Spinal cord (tissue), 10 donors: ENCODE data around the gene EYA2. TPM values are rescaled to one million over a fixed set of nuclear protein-coding genes. Genes with fewer than 3 reads are reported as not detected.

Source experiments
- DNase-seq, 6 donors: peaks; one replicate each; pipeline versions ENCODE4 v3.0.0 to v3.0.0-alpha.2; 2013 to 2015; ENCODE audit warnings: low spot score in 6 of 6, low read depth in 4 of 6
- H3K27ac ChIP-seq: one replicate; pipeline ENCODE4 v1.5.1; 2013; ENCODE audit warnings: low read depth, low read length, control low read depth
- H3K27me3 ChIP-seq: one replicate; pipeline ENCODE4 v1.6.1; 2013; ENCODE audit warnings: low read length; ENCODE audit not compliant: control insufficient read depth, insufficient read depth
- H3K36me3 ChIP-seq: one replicate; pipeline ENCODE4 v1.6.1; 2013; ENCODE audit warnings: low read length; ENCODE audit not compliant: control insufficient read depth, insufficient read depth
- H3K4me1 ChIP-seq: one replicate; pipeline ENCODE4 v1.6.1; 2013; ENCODE audit warnings: low read length; ENCODE audit not compliant: control insufficient read depth, insufficient read depth
- H3K4me3 ChIP-seq: one replicate; pipeline ENCODE4 v1.5.1; 2013; ENCODE audit warnings: low read depth, low read length, control low read depth
- H3K9me3 ChIP-seq: one replicate; pipeline ENCODE4 v1.6.1; 2013; ENCODE audit warnings: low read length; ENCODE audit not compliant: control insufficient read depth, insufficient read depth
- WGBS: methylation state at CpG from one replicate; pipeline ENCODE4 v1.1.5; 2013; ENCODE audit warnings: missing lambda C conversion rate; ENCODE audit not compliant: insufficient coverage; 5-methylcytosine and 5-hydroxymethylcytosine counted together
- polyA plus RNA-seq, 2 donors: library from polyadenylated mRNA; unstranded; fragments of 120-200 nt; gene quantifications; one replicate each; pipeline ENCODE4 v1.2.1, GENCODE V29; 2013; ENCODE audit not compliant: insufficient read length in 2 of 2
- total RNA-seq, 2 donors: library from RNA; depleted of rRNA in 1 of 2; stranded (reverse); fragments of 120-200 nt in 1 of 2; fragments of >200 nt in 1 of 2; gene quantifications; one replicate each; pipeline versions ENCODE4 v1.2.3 to v1.2.4, GENCODE V29; 2013 to 2014
- donor health status: healthy.

EYA2 gene
- total and polyA plus RNA-seq, 4 donors = 10.7 to 32.7 (median 25.0) TPM

GRCh38 chr20:47154089-47154488 lies 259.4 kb downstream of the EYA2 start:
- Histone ChIP-seq H3K27me3 (no peaks in the 10 kb centered on the region), H3K27ac (no peak overlapping the region), H3K36me3 (peaks cover 2% of the 10 kb centered on the region), H3K4me3 (no peak overlapping the region), H3K4me1 (peaks cover 4% of the 10 kb centered on the region), H3K9me3 (no peaks in the 10 kb centered on the region)
- 75% methylated on average over 1 of the region's 2 CpGs for WGBS
- no peak for DNase-seq

DNA sequence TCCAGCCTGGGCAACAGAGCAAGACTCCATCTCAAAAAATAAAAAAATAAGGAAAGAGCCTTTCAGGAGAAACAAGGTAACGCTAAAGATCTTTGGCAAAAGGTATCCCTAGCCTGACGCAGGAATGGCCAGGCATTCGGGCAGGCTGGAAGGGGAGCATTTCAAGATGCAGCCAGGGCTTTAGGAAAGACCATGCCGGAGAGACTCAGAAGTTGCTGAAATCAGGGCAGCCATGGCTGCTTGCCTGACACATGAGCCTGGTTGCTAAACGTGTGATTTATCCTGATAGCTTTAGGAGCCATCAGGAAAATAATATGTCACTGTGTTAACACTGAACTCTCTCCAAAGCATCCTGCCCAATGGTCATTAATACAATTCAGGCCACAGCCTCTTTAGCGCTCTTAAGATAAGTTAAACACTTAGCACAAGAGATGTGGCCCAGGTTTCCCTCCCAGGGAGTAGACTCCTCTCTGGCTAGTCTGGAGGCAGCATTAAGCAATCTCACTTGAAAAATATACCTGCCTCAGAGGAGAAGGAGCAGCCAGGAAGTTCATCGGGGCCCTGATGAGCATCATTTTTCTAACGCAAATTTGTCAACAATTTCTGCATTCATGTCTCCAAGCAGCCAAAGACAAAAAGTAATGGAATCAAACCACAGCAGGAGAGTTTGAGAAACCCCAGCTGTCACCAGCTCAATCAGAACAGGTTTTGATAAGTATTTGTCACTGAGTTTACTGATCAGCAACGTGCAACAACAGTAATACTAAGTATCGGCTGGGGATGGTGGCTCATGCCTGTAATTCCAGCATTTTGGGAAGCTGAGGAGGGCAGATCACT lies 261.9 kb downstream of the EYA2 start:
- no peak overlapping the region for H3K4me3 ChIP-seq
- no peaks in the 10 kb centered on the region for H3K27me3 ChIP-seq
- H3K4me1 ChIP-seq = peaks cover 4% of the 10 kb centered on the region
- H3K9me3 ChIP-seq = no peaks in the 10 kb centered on the region
- peaks cover 3% of the 10 kb centered on the region for H3K36me3 ChIP-seq
- WGBS = 60% methylated on average over 8 of the region's 10 CpGs
- peak in 1 of 6 donors; percentile 51 for DNase-seq
- no peak overlapping the region for H3K27ac ChIP-seq

DNA sequence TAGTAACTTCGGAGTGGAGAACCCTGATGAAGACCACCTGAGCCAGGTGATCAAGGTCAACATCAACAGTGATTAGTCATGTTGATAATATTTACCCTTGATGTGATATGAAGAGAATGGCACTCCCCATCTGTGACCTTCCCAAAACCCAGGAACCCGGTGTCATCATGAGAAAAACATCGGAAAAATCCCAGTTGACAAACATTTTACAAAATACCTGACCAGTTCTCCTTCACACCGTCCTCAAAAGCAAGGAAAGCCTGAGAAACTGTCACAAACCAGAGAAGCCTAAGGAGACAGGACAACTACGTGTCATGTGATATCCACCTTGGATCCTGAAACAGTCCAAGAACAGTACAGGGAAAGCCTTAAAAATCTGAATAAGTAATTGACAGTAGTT lies 264.5 kb downstream of the EYA2 start:
- no peak overlapping the region for H3K4me3 ChIP-seq
- no peak for DNase-seq
- 96% methylated on average over 3 of the region's 5 CpGs for WGBS
- H3K9me3 ChIP-seq = no peaks in the 10 kb centered on the region
- H3K27ac ChIP-seq = no peak overlapping the region
- H3K27me3 ChIP-seq = no peaks in the 10 kb centered on the region
- peaks cover 6% of the 10 kb centered on the region for H3K36me3 ChIP-seq
- no peaks in the 10 kb centered on the region for H3K4me1 ChIP-seq

DNA sequence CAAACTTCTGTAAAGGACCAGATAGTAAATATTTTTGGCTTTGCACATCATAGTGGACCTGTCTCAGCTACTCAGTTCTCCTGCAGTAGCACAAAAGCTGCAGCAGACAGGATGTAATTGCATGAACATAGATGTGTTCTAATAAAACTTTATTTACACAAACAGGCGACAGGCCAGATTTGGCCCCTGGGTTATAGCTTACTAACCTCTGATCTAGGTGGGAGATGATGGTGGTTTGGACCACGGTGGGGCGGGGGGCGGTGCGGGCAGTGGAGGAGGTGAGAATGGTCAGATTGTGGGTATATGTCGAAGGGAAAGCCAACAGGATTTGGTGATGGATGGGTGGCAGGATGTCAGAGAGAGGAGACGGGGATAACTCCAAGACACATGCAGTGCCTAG lies 265.6 kb downstream of the EYA2 start:
- no peaks in the 10 kb centered on the region for H3K4me1 ChIP-seq
- no peak overlapping the region for H3K27ac ChIP-seq
- no peaks in the 10 kb centered on the region for H3K27me3 ChIP-seq
- H3K36me3 ChIP-seq = peaks cover 8% of the 10 kb centered on the region
- no peak overlapping the region for H3K4me3 ChIP-seq
- no peaks in the 10 kb centered on the region for H3K9me3 ChIP-seq
- no peak for DNase-seq
- 95% methylated on average over 6 of the region's 7 CpGs for WGBS

DNA sequence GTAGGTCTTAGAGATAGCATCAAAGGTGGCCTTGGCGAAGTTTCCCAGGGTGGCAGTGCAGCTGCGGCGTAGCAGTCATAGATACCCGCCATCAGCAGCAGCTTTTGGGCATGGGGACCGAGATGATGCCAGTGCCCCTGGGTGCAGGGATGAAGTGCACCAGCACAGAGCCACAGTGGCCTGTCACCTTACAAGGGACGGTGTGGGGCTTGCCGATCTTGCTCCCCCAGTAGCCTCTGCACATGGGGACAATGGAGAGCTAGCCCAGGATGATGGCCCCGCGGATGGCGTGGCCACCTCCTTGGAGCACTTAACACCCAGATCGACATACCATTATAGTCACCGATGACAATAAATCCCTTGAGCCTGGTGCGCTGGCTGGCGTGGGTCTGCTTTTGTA lies 266.3 kb downstream of the EYA2 start:
- Histone ChIP-seq H3K4me3 (no peak overlapping the region), H3K27ac (no peak overlapping the region), H3K27me3 (no peaks in the 10 kb centered on the region), H3K4me1 (no peaks in the 10 kb centered on the region), H3K9me3 (no peaks in the 10 kb centered on the region), H3K36me3 (peaks cover 8% of the 10 kb centered on the region)
- 85% methylated on average over 14 of the region's 14 CpGs for WGBS
- DNase-seq = no peak

- DNase-seq = no peak
- 97% methylated on average over 5 of the region's 10 CpGs for WGBS
- Histone ChIP-seq H3K27ac (no peak overlapping the region), H3K27me3 (no peaks in the 10 kb centered on the region), H3K4me3 (no peak overlapping the region), H3K9me3 (no peaks in the 10 kb centered on the region), H3K4me1 (no peaks in the 10 kb centered on the region), H3K36me3 (peaks cover 8% of the 10 kb centered on the region)
Observed at GRCh38 chr20:47161411-47161810, 266.8 kb downstream of the EYA2 start.

GRCh38 chr20:47164140-47164539 lies 269.5 kb downstream of the EYA2 start:
- H3K27ac ChIP-seq = no peak overlapping the region
- H3K36me3 ChIP-seq = peaks cover 8% of the 10 kb centered on the region
- H3K4me1 ChIP-seq = no peaks in the 10 kb centered on the region
- DNase-seq = no peak
- H3K9me3 ChIP-seq = no peaks in the 10 kb centered on the region
- H3K27me3 ChIP-seq = no peaks in the 10 kb centered on the region
- WGBS = 85% methylated on average over 4 of the region's 13 CpGs
- no peak overlapping the region for H3K4me3 ChIP-seq

DNA sequence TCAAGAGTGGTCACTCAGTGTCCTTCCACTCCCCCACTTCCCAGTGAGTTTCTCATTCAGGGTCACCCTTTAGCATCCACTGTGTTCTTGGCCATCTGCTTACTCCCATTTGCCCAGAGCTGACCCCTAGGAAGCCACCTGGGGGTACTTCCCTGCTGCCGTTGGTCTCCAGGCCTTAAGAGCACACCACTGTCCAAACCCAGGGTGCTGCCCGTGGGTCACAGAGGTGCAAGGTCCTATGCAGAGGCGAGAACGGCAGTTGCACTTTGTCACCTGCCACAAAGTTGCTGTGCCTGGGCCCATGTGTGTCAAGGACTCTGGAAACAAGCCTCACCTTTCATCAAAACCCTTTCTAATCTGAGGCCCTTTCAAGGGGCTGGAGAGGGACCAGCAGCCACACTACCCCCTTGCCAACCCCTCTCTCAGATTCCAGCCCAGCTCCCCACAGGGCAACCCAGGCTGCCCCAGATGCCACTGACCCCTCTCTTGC lies 270.8 kb downstream of the EYA2 start:
- peaks cover 8% of the 10 kb centered on the region for H3K36me3 ChIP-seq
- H3K9me3 ChIP-seq = no peaks in the 10 kb centered on the region
- no peak for DNase-seq
- 86% methylated on average over 4 of the region's 4 CpGs for WGBS
- no peaks in the 10 kb centered on the region for H3K27me3 ChIP-seq
- H3K27ac ChIP-seq = no peak overlapping the region
- H3K4me1 ChIP-seq = no peaks in the 10 kb centered on the region
- H3K4me3 ChIP-seq = no peak overlapping the region

DNA sequence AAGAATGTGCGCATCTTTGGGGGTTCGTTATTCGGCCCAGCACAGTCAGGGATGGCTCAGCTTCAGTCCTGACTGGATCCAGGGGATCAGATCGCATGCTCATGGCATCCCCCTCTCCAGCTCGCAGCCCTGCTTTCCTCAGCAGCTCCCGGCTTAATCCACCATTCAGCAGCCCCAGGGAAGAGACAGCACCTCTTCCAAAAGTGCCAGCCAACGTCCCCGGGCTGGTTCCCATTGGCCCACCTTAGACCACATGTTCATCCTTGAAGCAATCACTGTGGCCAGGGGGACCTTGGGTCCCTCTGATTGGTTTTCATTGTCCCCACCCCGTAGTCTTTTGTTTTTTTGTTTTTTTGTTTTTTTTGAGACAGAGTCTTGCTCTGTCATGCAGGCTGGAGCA lies 273.2 kb downstream of the EYA2 start:
- no peaks in the 10 kb centered on the region for H3K4me1 ChIP-seq
- no peaks in the 10 kb centered on the region for H3K27me3 ChIP-seq
- WGBS = 93% methylated on average over 6 of the region's 9 CpGs

GRCh38 chr20:47172579-47172978 lies 277.9 kb downstream of the EYA2 start:
- no peaks in the 10 kb centered on the region for H3K27me3 ChIP-seq
- DNase-seq = no peak
- WGBS = 84% methylated on average over 14 of the region's 16 CpGs
- peaks cover 16% of the 10 kb centered on the region for H3K36me3 ChIP-seq
- peaks cover 4% of the 10 kb centered on the region for H3K4me1 ChIP-seq
- no peaks in the 10 kb centered on the region for H3K9me3 ChIP-seq
- H3K4me3 ChIP-seq = no peak overlapping the region
- no peak overlapping the region for H3K27ac ChIP-seq

More for the DNA sequence above, 273.2 kb downstream of the EYA2 start:
- DNase-seq = no peak
- no peak overlapping the region for H3K4me3 ChIP-seq
- no peaks in the 10 kb centered on the region for H3K9me3 ChIP-seq
- H3K36me3 ChIP-seq = peaks cover 13% of the 10 kb centered on the region
- H3K27ac ChIP-seq = no peak overlapping the region
